NCI-H748 (cell line): ENCODE results near the gene MYO1A.
"Not testable (repeated sequence)": the region's sequence is repeated elsewhere in the genome, so short reads cannot be mapped to it uniquely, and the experiment has no call there.

Source experiments
- DNase-seq: peaks from one replicate; lab custom pipeline; 2025; ENCODE audit not compliant: unreplicated experiment; lab: John Stamatoyannopoulos, UW

Gene MYO1A

GRCh38 chr12:57087691-57088353, 37.9 kb upstream of the MYO1A start:
- peak; percentile 67 for DNase-seq

DNA sequence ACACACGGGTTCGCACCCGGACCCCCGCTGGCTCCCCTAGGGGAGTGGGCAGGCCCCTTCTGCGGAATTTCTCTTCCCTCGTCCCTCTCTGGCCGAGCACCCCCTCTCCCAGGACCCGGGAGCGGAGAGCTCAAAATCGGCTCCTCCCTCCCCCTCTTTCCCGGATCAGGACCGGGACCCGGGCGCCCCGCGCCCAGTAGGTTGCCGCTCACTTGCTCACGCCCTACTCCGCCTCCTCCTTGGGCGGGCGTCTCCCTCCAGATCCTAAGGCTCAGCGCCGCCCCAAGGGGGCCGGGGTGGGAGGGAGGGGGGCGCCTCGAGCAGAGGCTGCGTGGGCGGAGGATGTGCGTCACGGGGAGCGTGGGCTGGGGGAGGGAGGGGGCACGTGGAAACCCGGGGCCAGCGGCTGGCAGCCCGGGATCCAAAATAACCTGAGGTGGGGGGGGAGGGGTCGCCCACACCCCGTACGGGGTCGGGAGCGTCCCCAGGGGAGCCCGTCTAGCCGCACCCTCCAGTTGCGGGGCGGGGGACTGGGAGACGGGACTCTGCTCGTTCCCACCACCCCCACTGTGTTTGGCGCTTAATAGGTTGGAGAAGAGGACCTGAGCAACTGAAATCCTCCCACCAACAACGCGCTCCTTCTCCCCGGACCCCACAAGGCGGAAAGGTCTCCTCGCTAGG, 37.2 kb upstream of the MYO1A start:
- peak; percentile 46 for DNase-seq

DNA sequence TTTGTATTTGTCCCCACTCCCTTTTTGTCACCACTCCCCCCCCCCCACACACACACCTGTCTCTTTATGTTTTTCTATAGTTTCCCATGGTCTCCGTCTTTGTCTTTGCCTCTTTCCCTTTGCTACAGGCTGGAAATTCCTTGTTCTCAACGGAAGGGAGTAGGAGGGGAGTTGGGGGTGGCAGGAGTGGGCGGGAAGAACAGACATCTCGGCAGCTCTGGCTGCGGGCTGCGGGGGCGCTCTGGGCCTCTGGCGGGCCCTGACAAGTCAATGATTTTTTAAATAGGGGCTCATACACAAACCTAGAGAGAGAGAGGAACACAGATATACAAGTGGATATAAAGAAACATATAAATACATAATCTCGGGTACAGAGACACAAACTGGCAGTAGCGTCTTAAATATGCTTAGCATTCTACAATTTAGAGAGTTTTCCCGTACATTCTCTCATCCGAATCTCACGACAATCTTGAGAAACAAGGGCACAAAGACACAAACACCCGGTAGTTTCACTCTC, 36.6 kb upstream of the MYO1A start:
- peak; percentile 59 for DNase-seq

DNA sequence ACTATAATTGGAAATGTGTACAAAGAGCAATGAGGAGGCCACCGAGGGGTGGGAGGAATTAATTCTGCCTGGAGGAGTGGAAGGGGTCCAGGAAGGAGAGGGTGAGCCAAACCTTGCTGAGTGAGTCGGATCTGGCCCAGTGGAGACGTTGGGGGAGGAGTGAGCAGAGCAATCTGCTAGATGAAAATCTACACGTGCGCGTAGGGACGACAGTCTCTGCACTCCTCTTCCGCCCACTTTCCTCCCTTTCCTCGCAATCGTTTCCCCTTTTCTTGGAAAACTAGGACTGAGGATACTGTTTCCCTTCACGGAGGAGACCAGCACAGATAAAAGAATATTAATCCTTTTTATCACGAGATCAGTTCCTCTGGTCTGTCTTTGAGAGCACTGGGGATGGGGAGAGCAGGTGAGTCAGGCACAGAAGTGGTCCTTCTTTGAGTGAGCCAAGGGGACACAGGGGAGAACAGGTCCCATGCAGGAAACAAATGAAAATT, 36.1 kb upstream of the MYO1A start:
- no peak for DNase-seq

DNA sequence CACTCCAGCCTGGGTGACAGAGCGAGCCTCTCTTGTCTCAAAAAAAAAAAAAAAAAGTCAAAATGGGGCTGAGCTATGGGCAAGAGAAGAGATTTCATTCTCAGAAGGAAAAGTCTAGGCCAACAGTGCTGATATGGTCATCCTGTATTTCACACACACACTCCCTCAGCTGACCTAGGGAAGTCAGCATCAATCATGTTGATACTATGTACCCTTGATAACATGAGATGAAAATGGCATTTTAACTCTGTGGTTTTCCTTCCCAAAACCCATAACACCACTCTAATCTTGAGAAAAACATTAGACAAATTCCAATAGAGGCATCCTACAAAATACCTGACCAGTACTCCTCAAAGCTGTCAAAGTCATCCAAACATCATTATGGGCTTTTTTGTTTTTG, 30.9 kb upstream of the MYO1A start:
- no peak for DNase-seq

DNA sequence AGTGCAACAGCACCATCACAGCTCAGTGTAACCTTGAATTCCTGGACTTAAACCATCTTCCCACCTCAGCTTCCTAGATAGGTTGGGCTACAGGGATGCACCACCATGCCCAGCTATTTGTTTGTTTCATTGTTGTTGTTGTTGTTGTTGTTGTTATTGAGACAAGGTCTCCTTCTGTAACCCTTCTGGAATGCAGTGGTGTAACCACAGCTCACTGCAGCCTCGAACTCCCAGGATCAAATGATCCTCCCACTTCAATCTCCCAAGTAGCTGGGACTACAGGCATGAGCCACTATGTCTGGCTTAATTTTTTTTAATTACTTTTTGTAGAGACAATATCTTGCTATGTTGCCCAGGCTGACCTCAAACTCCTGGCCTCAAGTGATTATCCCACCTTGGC, 29.9 kb upstream of the MYO1A start:
- no peak for DNase-seq

DNA sequence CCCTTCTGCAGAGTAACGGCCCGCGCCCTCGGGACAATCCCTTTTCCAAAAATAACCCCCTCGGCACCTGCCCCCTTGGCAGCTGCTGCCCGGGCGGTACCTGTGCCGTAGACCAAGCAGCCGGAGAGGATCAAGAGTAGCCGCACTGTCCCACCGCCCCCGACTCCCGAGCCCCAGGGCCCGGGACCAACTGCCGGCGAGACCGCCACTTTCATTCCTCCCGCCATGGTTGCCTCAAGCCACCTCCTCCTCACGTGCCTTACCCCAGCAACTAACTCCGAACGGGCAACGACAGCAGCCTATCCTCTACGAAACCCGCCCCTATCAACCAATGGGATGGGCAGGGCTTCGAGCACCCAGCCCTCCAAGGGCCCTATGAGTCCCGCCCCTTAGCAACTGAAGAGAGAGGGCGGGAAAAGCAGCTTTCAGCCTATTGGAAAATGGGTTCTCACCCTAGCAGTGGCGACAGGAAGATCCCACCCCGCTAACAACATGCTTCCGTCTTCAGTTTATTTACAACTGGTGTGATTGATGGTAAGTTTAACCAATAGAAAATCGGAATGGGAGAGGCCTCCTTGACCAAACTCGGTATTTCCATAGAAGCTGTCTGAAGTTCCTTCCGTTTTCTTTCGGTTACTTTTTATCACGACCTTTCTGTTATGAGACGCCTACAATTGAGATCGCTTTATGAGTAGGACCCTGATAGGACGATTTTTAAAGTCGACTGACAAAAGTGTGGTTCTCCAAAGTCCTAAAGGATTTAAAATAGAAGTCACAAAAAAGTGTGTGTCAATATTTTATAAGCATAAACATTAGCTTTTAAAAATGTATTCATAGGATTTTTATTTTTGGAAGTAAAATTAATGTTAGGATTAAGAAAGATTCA, 28.8 kb upstream of the MYO1A start, which contains the start of gene NEMP1:
Gene NEMP1, minus strand, starts transcription at position 273 of the 886 bp plus-strand sequence. Its CDS starts 46 bp downstream, at position 227.
- peak; percentile 100 for DNase-seq

DNA sequence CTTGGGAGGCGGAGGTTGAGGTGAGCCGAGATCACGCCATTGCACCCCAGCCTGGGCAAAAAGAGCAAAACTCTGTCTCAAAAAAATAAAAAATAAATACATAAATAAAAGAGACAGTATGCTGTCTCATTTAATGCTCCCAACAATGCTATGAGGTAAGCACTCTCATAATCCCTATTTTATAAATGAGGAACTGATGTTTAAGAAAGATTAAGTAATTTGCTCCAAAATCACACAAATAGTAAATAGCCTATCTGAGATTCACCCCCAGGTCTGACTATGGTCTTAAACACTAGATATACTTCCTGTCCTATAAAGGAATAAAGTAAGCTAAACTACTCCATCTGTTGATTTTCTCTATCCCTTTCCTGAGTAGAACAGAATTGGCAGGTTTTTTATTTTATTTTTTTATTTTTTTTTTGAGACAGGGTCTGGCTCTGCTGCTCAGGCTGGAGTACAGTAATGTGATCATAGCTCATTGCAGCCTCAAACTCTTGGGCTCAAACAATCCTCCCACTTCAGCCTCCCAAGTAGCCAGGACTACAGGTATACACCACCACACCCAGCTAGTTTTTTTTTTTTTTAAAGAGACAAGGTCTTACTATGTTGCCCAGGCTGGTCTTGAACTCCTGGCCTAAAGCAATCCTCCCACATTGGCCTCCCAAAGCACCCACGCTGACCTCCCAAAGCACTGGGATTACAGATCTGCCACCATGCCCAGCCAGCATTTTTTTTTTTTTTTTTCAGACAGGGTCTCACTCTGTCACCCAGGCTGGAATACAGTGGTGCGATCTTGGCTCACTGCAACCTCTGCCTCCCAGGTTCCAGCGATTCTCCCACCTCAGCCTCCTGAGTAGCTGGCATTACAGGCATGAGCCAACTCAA, 23.9 kb upstream of the MYO1A start:
- DNase-seq, result not testable (repeated sequence)

- no peak for DNase-seq
These were observed 22.7 kb upstream of the MYO1A start for GRCh38 chr12:57072661-57073060.

GRCh38 chr12:57069523-57069922, 19.6 kb upstream of the MYO1A start:
- peak; percentile 57 for DNase-seq

GRCh38 chr12:57066245-57066644, 16.3 kb upstream of the MYO1A start:
- DNase-seq, result no peak

GRCh38 chr12:57063991-57064685, 14.2 kb upstream of the MYO1A start:
- no peak for DNase-seq

GRCh38 chr12:57058454-57058853, 8.5 kb upstream of the MYO1A start:
- DNase-seq, result no peak

DNA sequence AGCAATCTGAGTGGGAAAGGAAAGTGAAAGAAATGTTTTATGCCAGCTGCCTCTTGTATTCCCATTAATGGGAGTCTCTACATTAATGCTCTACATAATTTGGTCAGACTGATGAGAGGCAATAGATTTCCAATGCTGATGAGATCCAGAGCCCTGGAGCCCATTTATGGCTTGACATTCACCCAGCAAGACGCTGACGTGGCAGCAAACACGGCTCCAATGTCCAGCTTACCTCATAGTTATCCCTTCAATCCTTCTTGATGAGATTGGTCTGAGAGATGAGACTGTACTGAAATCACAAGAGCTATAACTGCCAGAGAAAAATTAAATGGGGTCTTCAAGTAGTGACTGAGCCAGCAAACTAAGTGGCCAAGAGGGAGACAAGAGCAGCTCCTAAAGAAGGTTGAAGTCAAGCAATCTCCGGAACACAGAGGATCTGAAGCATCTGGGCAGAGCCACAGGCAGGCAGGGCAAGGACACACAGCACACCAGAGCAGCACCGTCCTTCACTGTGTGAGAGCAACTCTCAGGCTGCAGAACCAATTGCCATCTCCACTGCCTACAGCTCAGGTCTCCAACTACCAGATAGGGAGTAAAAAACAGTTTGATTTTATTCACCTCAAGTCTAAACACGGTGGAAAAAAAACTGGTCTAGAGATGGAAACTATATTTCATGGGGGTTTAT, 7.3 kb upstream of the MYO1A start:
- no peak for DNase-seq

GRCh38 chr12:57055824-57056223, 5.9 kb upstream of the MYO1A start:
- DNase-seq, result no peak

DNA sequence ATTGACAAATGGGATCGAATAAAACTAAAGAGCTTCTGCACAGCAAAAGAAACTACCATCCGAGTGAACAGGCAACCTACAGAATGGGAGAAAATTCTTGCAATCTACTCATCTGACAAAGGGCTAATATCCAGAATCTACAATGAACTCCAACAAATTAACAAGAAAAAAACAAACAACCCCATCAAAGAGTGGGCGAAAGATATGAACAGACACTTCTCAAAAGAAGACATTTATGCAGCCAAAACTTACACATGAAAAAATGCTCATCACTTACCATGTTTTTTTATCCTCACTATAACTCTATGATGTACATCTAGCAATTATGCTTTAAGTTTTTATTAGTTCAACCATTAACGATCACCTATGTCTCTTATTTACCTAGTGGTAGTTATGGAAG, 4.0 kb upstream of the MYO1A start:
- not testable (repeated sequence) for DNase-seq

GRCh38 chr12:57053146-57053545, 3.2 kb upstream of the MYO1A start:
- not testable (repeated sequence) for DNase-seq

GRCh38 chr12:57051011-57051410, 1.1 kb upstream of the MYO1A start:
- DNase-seq, result no peak

DNA sequence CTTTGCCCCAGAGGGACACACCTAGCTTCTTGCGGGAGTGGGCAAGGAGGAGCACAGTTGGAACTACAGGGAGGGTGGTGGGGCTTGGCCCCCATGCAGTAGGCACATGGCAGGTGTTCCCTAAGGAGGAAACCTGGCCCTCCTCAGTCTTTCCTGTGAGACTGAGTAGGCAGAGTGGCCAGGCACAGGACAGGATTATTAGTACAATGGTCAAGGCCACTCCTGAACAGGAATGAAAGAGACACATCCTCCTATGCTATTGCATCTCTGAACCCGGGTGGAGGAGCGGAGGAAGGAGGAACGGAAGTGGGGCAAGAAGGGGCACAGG, 846 bp downstream of the MYO1A start:
- DNase-seq, result no peak
